GM12891 (cell line): ENCODE data around the gene FAM168A.

ENCODE experiments used
- POLR2A ChIP-seq: IDR thresholded peaks from 2 replicates; pipeline ENCODE4 v1.6.1; 2011; ENCODE audit warnings: low read depth, low read length, control low read depth
- POLR2AphosphoS5 ChIP-seq: IDR thresholded peaks from 2 replicates; pipeline ENCODE4 v1.6.1; 2011; ENCODE audit warnings: low read depth, low read length, control low read depth
- POU2F2 ChIP-seq: IDR thresholded peaks from 2 replicates; pipeline ENCODE4 v1.6.1; 2011; ENCODE audit warnings: low read depth, mild to moderate bottlenecking, control low read depth, low read length, moderate library complexity
- SPI1 ChIP-seq: IDR thresholded peaks from 2 replicates; pipeline ENCODE4 v1.6.1; 2011; ENCODE audit warnings: low read depth, low read length, control low read depth
- TAF1 ChIP-seq: IDR thresholded peaks from 2 replicates; pipeline ENCODE4 v1.6.1; 2011; ENCODE audit warnings: low read depth, low read length, control low read depth

DNA sequence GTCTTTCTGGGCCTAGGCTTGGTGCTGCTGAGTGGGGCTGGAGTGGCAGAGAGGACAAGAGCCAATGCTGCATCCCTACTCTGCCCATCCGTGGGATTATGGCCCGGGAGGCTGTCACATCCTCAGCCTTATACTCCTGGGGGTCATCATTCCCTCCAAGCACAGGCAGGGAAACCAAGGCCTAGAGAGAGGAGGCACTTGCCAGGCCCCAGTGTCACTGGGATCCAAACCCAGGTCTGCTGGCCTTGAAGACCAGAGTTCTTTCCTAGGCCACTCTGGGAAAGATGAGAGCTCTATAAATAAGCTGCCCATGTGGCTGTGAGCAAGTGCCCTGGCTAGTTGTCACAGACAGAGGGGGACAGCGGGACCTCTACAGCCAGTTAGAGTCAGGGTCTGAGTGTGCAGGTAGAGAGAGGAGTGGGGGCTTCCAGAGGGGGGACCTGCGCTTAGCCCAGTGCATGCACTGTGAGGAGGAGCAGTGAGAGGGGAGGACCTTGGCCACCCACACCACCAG is 217.0 kb downstream of the FAM168A start:
- TF ChIP-seq POLR2AphosphoS5 (no peak), SPI1 (no peak), POLR2A (no peak), POU2F2 (no peak), TAF1 (no peak)
